Epithelial cell of proximal tubule (primary cell): Measurements from ENCODE around the gene RAB11FIP2. TPM values are rescaled to one million over a fixed set of nuclear protein-coding genes. Genes with fewer than 3 reads are reported as not detected.

Experiments used
- DNase-seq: peaks from one replicate; pipeline ENCODE4 v3.0.0-alpha.2; 2011; ENCODE audit warnings: low read depth
- H3K4me3 ChIP-seq: 2 replicates; pipeline ENCODE4 v1.5.1; 2011; ENCODE audit warnings: low read depth, mild to moderate bottlenecking, low read length
- CTCF ChIP-seq: conservative IDR thresholded peaks from 2 replicates; pipeline ENCODE4 v1.5.1; 2012; ENCODE audit warnings: low read depth, mild to moderate bottlenecking, low read length
- total RNA-seq: library from RNA; depleted of rRNA; stranded (reverse); fragments of >200 nt; gene quantifications from 2 replicates; pipeline ENCODE4 v1.2.3, GENCODE V29; 2015

The RAB11FIP2 gene
- total RNA-seq, 1 donor from 2014 or later, result 6.1 TPM

DNA sequence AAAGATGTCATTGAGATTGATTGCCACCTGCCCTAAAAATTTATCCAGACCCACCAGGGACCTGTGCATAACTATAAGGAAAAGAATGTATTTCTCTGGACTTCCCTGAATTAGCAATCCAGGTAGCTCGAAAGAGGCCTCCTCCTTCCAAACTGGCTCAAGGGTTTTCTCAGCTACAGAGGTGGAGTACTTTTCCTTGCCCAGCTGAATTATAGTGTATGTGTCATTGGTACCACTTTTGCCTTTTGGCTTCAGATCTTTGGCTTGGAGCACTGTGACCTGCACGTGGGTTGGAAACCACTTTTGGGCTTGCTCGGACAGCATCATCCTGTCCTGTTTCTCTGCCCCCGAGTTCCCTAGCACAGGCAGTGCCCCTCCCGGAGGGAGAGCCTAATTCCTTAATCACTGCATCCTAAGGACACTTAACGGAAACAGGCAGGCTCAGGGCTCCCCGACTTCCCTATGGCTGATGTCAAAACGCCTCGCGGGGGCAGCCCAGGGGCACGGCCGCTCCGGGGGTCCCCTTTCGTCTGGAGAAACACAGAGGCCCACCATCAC, 825 bp downstream of the RAB11FIP2 start:
- TF ChIP-seq CTCF, result no peak
- H3K4me3 ChIP-seq, result peak overlapping the region; percentile 70
- no peak for DNase-seq

DNA sequence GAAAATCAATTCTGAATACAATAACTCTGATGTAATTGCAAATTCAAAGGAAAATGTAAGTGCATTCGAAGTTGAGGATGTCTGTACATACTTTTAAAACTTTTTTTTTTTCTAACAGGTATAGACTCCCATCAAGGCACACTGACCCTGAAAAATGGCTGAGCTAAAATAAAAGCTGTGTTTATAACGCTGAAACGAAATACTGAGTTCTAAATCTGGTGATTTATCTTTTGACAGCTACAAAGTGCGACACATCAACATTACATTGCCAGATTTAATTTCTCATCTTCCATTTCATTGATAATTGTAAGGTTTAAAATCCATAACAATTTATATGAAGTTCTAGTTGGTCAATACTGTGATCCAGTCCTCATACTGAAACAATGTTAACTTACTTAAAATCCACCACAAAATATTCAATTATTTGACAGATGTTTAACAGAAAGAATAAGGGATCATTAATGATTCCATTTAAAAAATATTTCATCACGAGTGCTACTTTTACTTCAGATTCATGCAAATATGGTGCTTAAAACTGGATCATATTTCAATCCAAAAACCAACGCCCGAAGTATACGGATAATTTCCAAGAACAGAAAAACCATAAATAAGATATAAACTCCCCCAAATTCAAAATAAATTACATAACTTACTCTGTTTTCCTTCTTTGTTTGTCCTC, 1.4 kb downstream of the RAB11FIP2 start:
- no peak for DNase-seq
- no peak for TF ChIP-seq CTCF

GRCh38 chr10:118042827-118043242, 3.9 kb downstream of the RAB11FIP2 start:
- peak overlapping the region; percentile 70 for H3K4me3 ChIP-seq
- TF ChIP-seq CTCF, result no peak
- DNase-seq, result no peak

More for the DNA sequence above, 1.4 kb downstream of the RAB11FIP2 start:
- H3K4me3 ChIP-seq, result peak overlapping the region; percentile 70

DNA sequence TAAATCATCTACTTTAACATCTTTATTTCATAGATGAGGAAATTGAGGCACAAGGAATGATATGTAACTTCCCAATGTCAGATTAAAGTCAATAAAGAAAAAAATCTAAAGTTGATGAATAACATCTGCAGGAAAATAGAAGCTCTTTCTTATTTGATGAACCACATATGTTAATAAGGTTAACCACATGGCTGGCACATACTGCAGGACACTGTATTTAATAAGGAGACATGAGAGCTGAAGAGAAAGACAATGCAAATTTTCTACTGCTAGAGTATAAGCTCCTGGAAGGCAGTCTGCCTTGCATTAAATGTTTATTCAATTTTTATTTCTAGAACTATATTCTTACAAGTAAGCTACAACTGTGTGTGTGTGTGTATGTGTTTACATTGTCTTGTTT, 4.4 kb downstream of the RAB11FIP2 start:
- H3K4me3 ChIP-seq, result no peak overlapping the region
- TF ChIP-seq CTCF, result no peak
- no peak for DNase-seq

GRCh38 chr10:118041316-118041715, 5.4 kb downstream of the RAB11FIP2 start:
- DNase-seq, result peak; percentile 52
- H3K4me3 ChIP-seq, result no peak overlapping the region
- no peak for TF ChIP-seq CTCF

- H3K4me3 ChIP-seq, result no peak overlapping the region
- no peak for TF ChIP-seq CTCF
- no peak for DNase-seq
Observed at GRCh38 chr10:118036281-118036875, 10.4 kb downstream of the RAB11FIP2 start.
